Ishikawa (cell line): Measurements from ENCODE around the gene CBX4.

Source experiments
- CEBPB ChIP-seq: IDR thresholded peaks from 2 replicates; pipeline ENCODE4 v1.6.1; 2012
- CREB1 ChIP-seq: IDR thresholded peaks from 2 replicates; pipeline ENCODE4 v1.6.1; 2012; ENCODE audit warnings: low read depth
- EGR1 ChIP-seq: IDR thresholded peaks from 2 replicates; pipeline ENCODE4 v1.6.1; 2012
- EP300 ChIP-seq: IDR thresholded peaks from 2 replicates; pipeline ENCODE4 v1.6.1; 2012; ENCODE audit warnings: borderline replicate concordance
- FOXM1 ChIP-seq: IDR thresholded peaks from 2 replicates; pipeline ENCODE4 v1.6.1; 2012; ENCODE audit warnings: low read depth, borderline replicate concordance
- MAX ChIP-seq: IDR thresholded peaks from 2 replicates; pipeline ENCODE4 v1.6.1; 2012
- NFIC ChIP-seq: IDR thresholded peaks from 2 replicates; pipeline ENCODE4 v1.6.1; 2012
- RAD21 ChIP-seq: IDR thresholded peaks from 2 replicates; pipeline ENCODE4 v1.6.1; 2012; ENCODE audit warnings: low read depth
- REST ChIP-seq: IDR thresholded peaks from 2 replicates; pipeline ENCODE4 v1.6.1; 2012; ENCODE audit warnings: low read depth, mild to moderate bottlenecking
- TAF1 ChIP-seq: IDR thresholded peaks from 2 replicates; pipeline ENCODE4 v1.6.1; 2012; ENCODE audit warnings: low read depth, mild to moderate bottlenecking
- TCF12 ChIP-seq: IDR thresholded peaks from 2 replicates; pipeline ENCODE4 v1.6.1; 2012; ENCODE audit warnings: low read depth
- TEAD4 ChIP-seq: IDR thresholded peaks from 2 replicates; pipeline ENCODE4 v1.6.1; 2012
- USF1 ChIP-seq: IDR thresholded peaks from 2 replicates; pipeline ENCODE4 v1.6.1; 2012
- YY1 ChIP-seq: IDR thresholded peaks from 2 replicates; pipeline ENCODE4 v1.6.1; 2012; ENCODE audit warnings: low read depth
- ZBTB7A ChIP-seq: IDR thresholded peaks from 2 replicates; pipeline ENCODE4 v1.6.1; 2012; ENCODE audit warnings: low read depth

Gene CBX4

GRCh38 chr17:79801156-79802038, 37.8 kb downstream of the CBX4 start:
- TF ChIP-seq TCF12 (peak; percentile 63), USF1 (no peak), TEAD4 (peak; percentile 49; the same call in 1 of the 2 replicates)

- TF ChIP-seq YY1 (peak; percentile 69), EP300 (peak; percentile 10; the same call in 1 of the 2 replicates), TCF12 (0 out of 2 replicates have a peak, but pooled peaks have one; percentile 7), FOXM1 (no peak), ZBTB7A (no peak), EGR1 (no peak), CEBPB (0 out of 2 replicates have a peak, but pooled peaks have one; percentile 1), NFIC (0 out of 2 replicates have a peak, but pooled peaks have one; percentile 13), USF1 (no peak), TAF1 (no peak), RAD21 (0 out of 2 replicates have a peak, but pooled peaks have one; percentile 3), TEAD4 (peak; percentile 12; the same call in 1 of the 2 replicates), REST (no peak), MAX (peak; percentile 61), CREB1 (no peak)
Observed at GRCh38 chr17:79800325-79801155, 38.7 kb downstream of the CBX4 start.

GRCh38 chr17:79799538-79800324, 39.5 kb downstream of the CBX4 start:
- TF ChIP-seq FOXM1 (no peak), TEAD4 (no peak), YY1 (no peak), CEBPB (no peak), REST (no peak), USF1 (no peak), RAD21 (no peak), TCF12 (no peak), EP300 (no peak)

- TF ChIP-seq MAX (no peak), TCF12 (no peak), CREB1 (no peak), YY1 (no peak), NFIC (no peak), ZBTB7A (no peak), CEBPB (no peak), EP300 (no peak), TAF1 (no peak), FOXM1 (no peak)
Observed at GRCh38 chr17:79799174-79799537, 40.1 kb downstream of the CBX4 start.
